AG04449 (cell line): ENCODE data around the gene PATJ.

ENCODE experiments used
- CTCF ChIA-PET: fragments of 350-600 bp; formaldehyde crosslinking; extraction: SDS; loops from one replicate; lab custom pipeline; 2021; ENCODE audit warnings: antibody characterized with exemption; lab: Yijun Ruan, JAX
- POLR2A ChIA-PET: fragments of 400-600, 350-600 bp; formaldehyde crosslinking; extraction: SDS; loops from one replicate; lab custom pipeline; 2020; ENCODE audit warnings: antibody characterized with exemption, inconsistent platforms; lab: Yijun Ruan, JAX
- DNase-seq: peaks from one replicate; pipeline ENCODE4 v3.0.0-alpha.2; 2010; ENCODE audit warnings: low read depth, low spot score
- H3K4me3 ChIP-seq: 2 replicates; pipeline ENCODE4 v1.5.1; 2011; ENCODE audit warnings: low read depth, mild to moderate bottlenecking, control low read depth, low read length
- CTCF ChIP-seq: IDR thresholded peaks from one replicate; pipeline ENCODE4 v1.5.1; 2011; ENCODE audit warnings: mild to moderate bottlenecking, moderate library complexity, low read length, control low read depth, inconsistent platforms; ENCODE audit not compliant: insufficient read depth; ENCODE audit errors: missing control alignments

Gene PATJ

GRCh38 chr1:61907102-61907501 lies 164.8 kb downstream of the PATJ start:
- ChIA-PET CTCF (no interaction called here), POLR2A (no interaction called here)
- DNase-seq, result no peak
- TF ChIP-seq CTCF, result no peak
- no peak overlapping the region for H3K4me3 ChIP-seq

GRCh38 chr1:61910035-61910434 lies 167.8 kb downstream of the PATJ start:
- TF ChIP-seq CTCF, result no peak
- ChIA-PET CTCF (no interaction called here), POLR2A (no interaction called here)
- no peak overlapping the region for H3K4me3 ChIP-seq
- no peak for DNase-seq

DNA sequence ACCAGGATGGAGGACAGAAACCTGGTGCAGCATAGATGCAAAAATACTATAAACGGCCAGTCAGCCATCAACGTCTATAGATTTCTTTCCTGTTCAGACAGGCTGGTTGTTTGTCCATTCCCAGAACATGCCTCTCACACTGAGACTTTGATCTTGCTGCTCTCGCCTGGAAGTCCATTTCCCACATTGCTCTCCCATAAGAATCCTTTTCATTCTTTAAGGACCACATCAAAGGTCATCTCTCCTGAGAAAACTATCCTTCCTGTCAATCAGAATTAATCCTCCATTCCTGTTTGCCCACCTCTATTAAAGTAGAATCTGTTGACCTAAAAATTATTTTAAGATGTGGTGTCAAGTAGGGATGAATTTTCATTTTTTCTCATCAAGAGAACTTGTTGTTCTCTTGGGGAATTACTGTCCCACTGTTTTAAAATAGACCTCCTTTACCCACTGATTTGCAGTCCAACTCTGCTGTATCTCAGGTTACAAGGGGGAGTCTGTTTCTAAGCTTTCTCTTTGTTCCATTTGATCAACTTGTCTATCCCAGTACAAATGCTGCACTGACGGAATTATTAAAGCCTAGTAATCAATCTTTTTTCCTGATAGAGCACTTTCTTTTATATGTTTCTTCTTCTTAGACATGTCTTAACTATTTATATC lies 172.7 kb downstream of the PATJ start:
- CTCF ChIA-PET, result no interaction called here
- POLR2A ChIA-PET, result no interaction called here
- no peak overlapping the region for H3K4me3 ChIP-seq
- DNase-seq, result no peak
- TF ChIP-seq CTCF, result no peak

DNA sequence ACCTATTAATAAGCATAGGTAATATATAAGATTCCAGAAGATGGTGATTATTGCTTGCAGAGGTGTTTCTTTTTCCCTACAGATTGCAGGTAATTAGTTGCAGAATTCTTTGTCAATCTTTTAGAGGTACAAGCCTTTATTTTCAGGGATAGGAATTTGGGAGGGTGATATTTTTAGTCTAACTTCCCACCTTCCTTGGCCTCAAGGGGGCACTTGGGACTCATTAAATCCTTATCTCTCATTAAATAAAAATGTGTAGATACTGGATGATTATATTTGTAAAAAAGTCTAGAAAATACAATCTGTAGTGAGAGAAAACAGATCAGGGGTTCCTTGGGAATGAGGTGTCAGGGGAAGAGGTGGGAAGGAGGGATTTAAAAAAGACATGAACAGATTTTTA lies 179.2 kb downstream of the PATJ start:
- ChIA-PET POLR2A (no interaction called here), CTCF (no interaction called here)
- no peak for TF ChIP-seq CTCF
- H3K4me3 ChIP-seq, result no peak overlapping the region
- DNase-seq, result no peak

- no peak for DNase-seq
- no peak for TF ChIP-seq CTCF
- CTCF ChIA-PET, result no interaction called here
- H3K4me3 ChIP-seq, result no peak overlapping the region
- POLR2A ChIA-PET, result no interaction called here
Observed at GRCh38 chr1:61922950-61923480, 180.7 kb downstream of the PATJ start.

- no peak overlapping the region for H3K4me3 ChIP-seq
- ChIA-PET CTCF (no interaction called here), POLR2A (no interaction called here)
- no peak for DNase-seq
- no peak for TF ChIP-seq CTCF
Observed at GRCh38 chr1:61925591-61926298, 183.5 kb downstream of the PATJ start.
